ENCODE measurements around the gene SPRR2D. TPM values are rescaled to one million over a fixed set of nuclear protein-coding genes. Genes with fewer than 3 reads are reported as not detected.
"Not testable (repeated sequence)": the region's sequence is repeated elsewhere in the genome, so short reads cannot be mapped to it uniquely, and the experiment has no call there.

The SPRR2D gene
- total RNA-seq, 1 donor from 2014 or later = not detected

- no peak for DNase-seq (ENCODE audit: low spot score in 2 of 2)
- TF ChIP-seq CTCF (IDR thresholded peaks at IDR 0.05) = no peak
- no peaks in the 10 kb centered on the region for H3K27me3 ChIP-seq
- H3K9me3 ChIP-seq = no peaks in the 10 kb centered on the region
- H3K4me3 ChIP-seq = no peak overlapping the region
- no peak overlapping the region for H3K27ac ChIP-seq
- H3K4me1 ChIP-seq = no peaks in the 10 kb centered on the region
- H3K36me3 ChIP-seq = no peaks in the 10 kb centered on the region
- intact Hi-C loops (cut with DNase I) = no loop called here
These were observed 16.5 kb downstream of the SPRR2D start for GRCh38 chr1:153024413-153024812.

GRCh38 chr1:153023109-153023508 lies 17.8 kb downstream of the SPRR2D start:
- DNase-seq (ENCODE audit: low spot score in 2 of 2) = no peak

GRCh38 chr1:153022340-153022739 lies 18.6 kb downstream of the SPRR2D start:
- H3K27ac ChIP-seq; H3K9me3 ChIP-seq; intact Hi-C loops (cut with DNase I); H3K36me3 ChIP-seq; H3K27me3 ChIP-seq; H3K4me3 ChIP-seq; H3K4me1 ChIP-seq; DNase-seq (ENCODE audit: low spot score in 2 of 2): not testable (repeated sequence)

More at GRCh38 chr1:153023109-153023508, 17.8 kb downstream of the SPRR2D start:
- Histone ChIP-seq H3K9me3 (no peaks in the 10 kb centered on the region), H3K4me1 (no peaks in the 10 kb centered on the region), H3K36me3 (no peaks in the 10 kb centered on the region), H3K27ac (no peak overlapping the region), H3K27me3 (no peaks in the 10 kb centered on the region), H3K4me3 (no peak overlapping the region)
- no peak for TF ChIP-seq CTCF (IDR thresholded peaks at IDR 0.05)
- intact Hi-C loops (cut with DNase I) = no loop called here

DNA sequence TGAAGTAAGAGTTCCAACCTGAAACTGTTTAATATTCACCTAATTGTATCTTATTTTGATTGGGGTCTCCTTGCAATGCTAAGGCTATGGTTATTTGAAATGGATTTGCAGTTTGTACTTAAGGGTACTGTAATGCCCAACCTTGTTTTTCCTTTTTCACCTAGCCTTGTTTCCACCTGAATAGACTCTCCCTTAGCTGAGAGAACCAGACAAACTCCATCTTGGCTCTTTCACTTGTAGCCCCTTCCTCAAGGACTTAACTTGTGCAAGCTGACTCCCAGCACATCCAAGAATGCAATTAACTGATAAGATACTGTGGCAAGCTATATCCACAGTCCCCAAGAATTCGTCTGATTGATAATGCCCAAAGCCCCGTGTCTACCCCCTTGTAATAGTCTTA lies 19.1 kb downstream of the SPRR2D start:
- DNase-seq (ENCODE audit: low spot score in 2 of 2); H3K36me3 ChIP-seq; H3K4me1 ChIP-seq; intact Hi-C loops (cut with DNase I); H3K27ac ChIP-seq; H3K27me3 ChIP-seq; H3K4me3 ChIP-seq; H3K9me3 ChIP-seq: not testable (repeated sequence)

DNA sequence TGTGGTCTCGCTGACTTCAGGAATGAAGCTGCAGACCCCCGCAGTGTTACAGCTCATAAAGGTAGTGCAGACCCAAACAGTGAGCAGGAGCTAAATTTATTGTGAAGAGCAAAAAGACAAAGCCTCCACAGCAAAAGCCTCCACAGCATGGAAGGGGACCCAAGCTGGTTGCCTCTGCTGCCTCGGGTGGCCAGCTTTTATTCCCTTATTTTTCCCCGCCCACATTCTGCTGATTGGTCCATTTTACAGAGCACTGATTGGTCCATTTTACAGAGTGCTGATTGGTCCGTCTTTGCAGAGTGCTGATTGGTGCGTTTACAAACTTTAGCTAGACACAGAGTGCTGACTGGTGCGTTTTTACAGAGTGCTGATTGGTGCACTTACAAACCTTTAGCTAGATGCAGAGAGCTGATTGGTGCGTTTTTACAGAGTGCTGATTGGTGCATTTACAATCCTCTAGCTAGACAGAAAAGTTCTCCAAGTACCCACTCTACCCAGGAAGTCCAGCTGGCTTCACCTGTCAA lies 29.6 kb downstream of the SPRR2D start:
- not testable (repeated sequence) for H3K9me3 ChIP-seq; DNase-seq (ENCODE audit: low spot score in 2 of 2)

DNA sequence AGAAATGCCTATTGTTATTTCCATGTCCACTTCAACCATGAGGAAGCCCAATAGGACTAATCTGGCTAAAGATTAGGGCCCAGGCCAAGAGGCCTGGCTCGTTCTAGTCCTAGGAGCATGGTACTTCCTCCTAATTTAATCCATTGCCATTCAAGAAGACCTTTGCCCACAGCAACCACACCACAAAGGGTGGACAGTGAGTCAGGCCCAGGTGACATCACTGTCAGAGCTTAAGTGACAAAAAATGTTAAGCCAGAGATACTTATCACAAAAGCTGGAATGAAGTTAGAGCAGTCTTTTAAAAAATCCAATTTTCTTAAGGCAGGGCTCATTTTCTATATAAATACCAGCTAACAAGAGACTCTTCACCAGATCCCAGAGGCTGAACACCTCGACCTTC lies 39.5 kb downstream of the SPRR2D start, which contains the start of gene SPRR3:
SPRR3 (plus strand) TSS at position 368 of the 400 bp plus-strand sequence. CDS start 1,272 bp downstream, outside the sequence.
- Histone ChIP-seq H3K4me1 (no peaks in the 10 kb centered on the region), H3K27ac (no peak within 1 kb of the TSS), H3K4me3 (no peak within 1 kb of the TSS), H3K9me3 (no peaks in the 10 kb centered on the region), H3K27me3 (no peaks in the 10 kb centered on the region), H3K36me3 (no peaks in the 10 kb centered on the region)
- intact Hi-C loops (cut with DNase I) = no loop called here
- no peak for DNase-seq (ENCODE audit: low spot score in 2 of 2)
- TF ChIP-seq CTCF (IDR thresholded peaks at IDR 0.05) = no peak

More for the DNA sequence above, 29.6 kb downstream of the SPRR2D start:
- intact Hi-C loops (cut with DNase I); H3K27me3 ChIP-seq; H3K4me1 ChIP-seq; H3K36me3 ChIP-seq; H3K27ac ChIP-seq; H3K4me3 ChIP-seq: not testable (repeated sequence)

GRCh38 chr1:153000294-153000693 lies 40.6 kb downstream of the SPRR2D start:
- Histone ChIP-seq H3K36me3 (no peaks in the 10 kb centered on the region), H3K9me3 (peaks cover 0 to under 1% of the 10 kb centered on the region in 2 donors), H3K27ac (no peak overlapping the region), H3K4me3 (no peak overlapping the region), H3K27me3 (no peaks in the 10 kb centered on the region), H3K4me1 (no peaks in the 10 kb centered on the region)
- TF ChIP-seq CTCF (IDR thresholded peaks at IDR 0.05) = no peak
- no peak for DNase-seq (ENCODE audit: low spot score in 2 of 2)
- intact Hi-C loops (cut with DNase I) = no loop called here
